PC-3 (cell line): ENCODE results near the gene C4orf50.

Experiments
- CTCF ChIP-seq: fragments of 300-600 bp; sonication (generic); conservative IDR thresholded peaks from 2 replicates; pipeline ENCODE4 v1.5.1; 2017; ENCODE audit warnings: antibody characterized with exemption, low read depth, mild to moderate bottlenecking, low read length
- EZH2 ChIP-seq: fragments of 300-600 bp; sonication (generic); IDR thresholded peaks from one replicate; pipeline ENCODE4 v1.6.1; 2017; ENCODE audit warnings: antibody characterized with exemption, mild to moderate bottlenecking, low read length; ENCODE audit not compliant: unreplicated experiment

GRCh38 chr4:5908876-5909427, 109.3 kb downstream of the C4orf50 start:
- TF ChIP-seq CTCF (no peak), EZH2 (no peak)
